Bone marrow (tissue), 2 donors: Measurements from ENCODE around the gene ANKRD34B.
"Not testable (repeated sequence)": the region's sequence is repeated elsewhere in the genome, so short reads cannot be mapped to it uniquely, and the experiment has no call there.

ENCODE experiments used
- DNase-seq, 2 donors: peaks; one replicate each; lab custom pipeline; 2025; lab: John Stamatoyannopoulos, UW

The ANKRD34B gene

DNA sequence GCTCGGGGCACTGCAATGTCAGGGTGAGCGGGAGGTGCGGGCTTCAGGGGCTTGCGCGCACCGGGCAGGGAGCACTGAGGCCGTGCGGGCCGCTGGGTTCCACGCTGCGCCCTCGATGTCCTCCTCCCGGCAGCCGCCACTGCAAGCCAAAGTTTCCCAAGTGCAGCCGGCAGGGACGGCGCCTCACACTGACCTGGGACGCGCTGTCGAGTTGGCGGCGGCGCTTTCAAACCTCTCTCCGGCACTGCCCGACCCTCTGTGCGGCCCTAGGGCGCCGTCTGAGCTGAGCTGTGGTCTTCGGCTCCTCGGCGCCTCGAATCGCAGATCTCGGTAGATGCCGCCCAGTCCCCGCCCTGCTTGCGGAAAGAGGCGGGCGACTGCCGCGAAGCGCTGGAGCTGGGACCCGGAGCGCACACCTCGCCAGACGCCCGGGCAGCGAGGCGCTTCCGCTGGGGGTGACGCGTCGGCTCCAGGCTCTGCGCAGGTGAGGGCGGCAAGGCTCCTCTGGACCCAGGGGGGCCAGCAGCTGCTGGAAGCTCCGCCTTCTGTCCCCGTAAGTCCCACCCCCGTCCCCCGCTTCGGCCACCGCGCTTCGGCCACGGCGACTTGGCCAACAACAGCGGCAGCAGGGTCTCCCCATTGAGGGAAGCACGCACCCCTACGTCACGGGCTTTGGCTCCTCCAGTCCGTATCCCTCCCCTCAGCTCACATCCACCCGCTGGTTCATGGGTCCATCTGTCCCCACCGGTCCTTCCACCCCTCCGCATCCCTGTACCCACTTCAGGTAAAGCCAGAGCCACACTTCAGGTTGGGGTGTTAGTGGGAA lies at the start of gene ANKRD34B:
Gene ANKRD34B, minus strand, starts transcription at position 320 of the 826 bp plus-strand sequence. CDS start 10,261 bp downstream, outside the sequence.
- no peak for DNase-seq

DNA sequence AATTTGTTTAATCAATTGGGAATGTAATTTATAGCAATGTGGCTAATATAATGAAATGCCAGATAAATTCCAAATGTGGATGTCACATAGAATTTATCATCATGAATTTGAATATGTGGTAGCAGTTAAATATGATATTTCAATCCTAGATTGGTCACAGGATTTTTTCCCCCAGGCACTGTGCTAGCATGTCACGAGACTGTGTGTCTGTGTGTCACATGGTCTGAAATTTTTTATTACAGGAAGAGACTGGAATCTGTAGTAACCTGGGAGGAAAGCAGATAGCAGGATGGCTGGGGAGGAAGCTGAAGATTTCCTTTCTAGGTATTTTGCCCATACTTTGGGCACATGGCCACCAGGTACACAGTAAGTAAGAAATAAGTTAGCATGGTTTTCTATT lies 49.0 kb upstream of the ANKRD34B start:
- no peak for DNase-seq

DNA sequence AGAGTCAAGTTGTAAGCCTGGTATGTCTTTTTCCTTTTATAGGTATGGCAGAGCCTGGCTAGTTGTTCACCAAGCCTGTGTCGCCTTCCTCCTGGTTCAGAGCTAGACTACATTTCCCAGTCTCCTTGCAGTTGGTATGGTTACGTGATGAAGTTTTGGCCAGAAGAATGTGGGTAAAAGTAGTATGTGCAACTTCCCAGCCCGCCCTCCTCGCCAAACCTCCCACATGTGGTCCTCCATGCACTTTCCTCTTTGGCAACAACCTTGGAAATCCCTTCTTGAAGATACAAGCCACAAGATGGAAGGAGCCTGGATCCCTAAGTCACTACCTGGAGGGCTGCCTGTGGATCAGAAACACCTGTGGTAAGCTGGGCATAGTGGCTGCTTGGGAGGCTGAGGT lies 48.4 kb upstream of the ANKRD34B start:
- DNase-seq = no peak

DNA sequence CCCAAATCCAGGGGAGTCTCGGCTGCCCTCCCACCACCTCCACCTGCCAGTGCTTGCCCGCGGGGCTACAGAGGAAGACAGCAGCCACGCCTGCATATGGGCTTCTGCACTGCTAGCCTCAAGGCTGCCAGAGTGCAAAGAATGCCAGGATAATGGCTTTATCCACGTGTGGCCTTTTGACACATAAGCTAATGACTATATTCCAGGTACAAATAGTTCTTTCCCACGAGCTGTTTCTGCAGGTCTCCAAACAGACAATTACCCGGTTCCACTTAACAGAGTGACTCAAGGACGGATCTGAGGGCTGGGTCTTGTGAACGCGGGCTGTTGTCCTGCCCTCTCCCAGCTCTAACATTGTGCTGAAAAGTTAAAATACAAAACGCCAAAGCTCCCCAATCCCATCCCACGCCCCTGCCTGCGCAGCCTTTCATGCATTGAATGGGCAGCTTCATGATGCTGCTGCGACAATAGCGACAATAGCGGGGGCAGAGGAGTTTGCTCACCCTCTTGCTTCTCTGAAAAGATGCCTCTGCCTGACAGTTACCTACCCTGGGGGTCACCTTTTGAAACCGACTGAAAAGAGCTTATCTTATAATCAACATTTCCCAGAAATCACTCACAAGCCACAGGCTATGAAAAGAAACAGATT lies 45.3 kb upstream of the ANKRD34B start:
- DNase-seq = no peak

DNA sequence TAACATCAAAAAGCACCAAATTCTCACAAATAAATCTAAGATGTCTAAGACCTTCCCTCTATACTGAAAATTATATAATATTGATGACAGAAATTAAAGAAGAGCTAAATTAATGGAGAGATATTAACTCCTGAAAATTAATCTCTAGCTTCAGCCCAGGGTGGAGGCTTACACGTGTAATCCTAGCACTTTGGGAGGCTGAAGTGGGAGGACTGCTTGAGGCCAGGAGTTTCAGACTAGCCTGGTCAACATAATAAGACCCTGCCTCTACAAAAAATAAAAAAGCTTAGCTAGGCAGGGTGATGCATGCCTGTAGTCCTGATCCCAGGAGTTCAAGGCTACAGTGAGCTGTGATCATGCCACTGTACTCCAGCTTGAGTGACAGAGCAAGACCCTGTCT lies 39.6 kb upstream of the ANKRD34B start:
- no peak for DNase-seq

DNA sequence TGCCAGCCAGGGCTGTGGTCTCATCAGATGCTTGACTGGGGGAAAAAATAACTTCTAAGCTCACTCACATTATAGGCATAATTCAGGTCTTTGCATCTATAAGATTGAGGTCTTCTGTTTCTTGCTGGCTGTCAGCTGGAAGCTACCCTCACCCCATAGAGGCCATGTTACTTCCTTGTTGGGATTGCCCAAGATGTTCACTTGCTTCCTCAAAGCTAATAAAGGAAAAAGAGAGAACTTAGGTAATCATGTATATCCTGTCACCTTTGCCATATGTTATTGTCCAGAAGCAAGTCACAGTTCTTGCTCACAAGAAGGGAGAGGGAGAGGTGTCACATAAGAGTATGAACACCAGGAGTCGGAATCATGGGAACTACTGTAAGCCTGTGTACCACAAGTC lies 38.7 kb upstream of the ANKRD34B start:
- no peak for DNase-seq

DNA sequence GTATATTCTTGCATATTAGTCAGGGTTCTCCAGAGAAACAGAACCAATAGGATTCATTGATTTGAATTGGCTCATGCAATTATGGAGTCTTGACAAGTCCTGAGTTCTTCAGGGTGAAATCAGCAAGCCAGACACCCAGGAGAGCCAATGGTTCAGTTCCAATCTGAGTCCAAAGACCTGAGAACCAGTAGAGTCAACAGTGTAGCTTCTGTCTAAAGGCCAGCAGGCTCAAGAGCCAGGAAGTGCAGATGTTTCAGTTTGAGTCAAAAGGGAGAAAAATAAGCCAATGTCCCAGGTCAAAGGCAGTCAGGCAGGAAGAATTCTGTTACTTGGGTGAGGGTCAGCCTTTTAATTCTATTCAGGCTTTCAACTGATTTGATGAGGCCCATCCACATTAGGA lies 37.8 kb upstream of the ANKRD34B start:
- no peak for DNase-seq

DNA sequence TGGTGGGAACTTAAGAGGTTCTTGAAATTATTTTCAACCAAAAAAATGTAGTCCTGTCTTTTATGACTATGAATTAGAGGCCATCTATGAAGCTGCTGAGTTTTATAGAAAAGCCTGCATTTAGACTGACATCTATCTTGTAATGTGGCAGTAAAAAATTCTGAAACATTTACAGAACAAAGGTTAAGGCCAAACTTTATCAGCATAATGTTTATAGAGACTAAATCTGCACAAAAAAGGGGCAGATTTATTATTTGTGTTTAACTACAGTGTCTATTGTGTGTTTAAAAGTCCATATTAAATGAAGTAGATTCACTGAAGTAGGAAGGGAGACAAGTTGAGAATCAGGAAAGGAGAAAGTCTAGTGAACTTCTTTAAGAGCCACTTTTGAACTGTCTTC lies 37.3 kb upstream of the ANKRD34B start:
- no peak for DNase-seq

DNA sequence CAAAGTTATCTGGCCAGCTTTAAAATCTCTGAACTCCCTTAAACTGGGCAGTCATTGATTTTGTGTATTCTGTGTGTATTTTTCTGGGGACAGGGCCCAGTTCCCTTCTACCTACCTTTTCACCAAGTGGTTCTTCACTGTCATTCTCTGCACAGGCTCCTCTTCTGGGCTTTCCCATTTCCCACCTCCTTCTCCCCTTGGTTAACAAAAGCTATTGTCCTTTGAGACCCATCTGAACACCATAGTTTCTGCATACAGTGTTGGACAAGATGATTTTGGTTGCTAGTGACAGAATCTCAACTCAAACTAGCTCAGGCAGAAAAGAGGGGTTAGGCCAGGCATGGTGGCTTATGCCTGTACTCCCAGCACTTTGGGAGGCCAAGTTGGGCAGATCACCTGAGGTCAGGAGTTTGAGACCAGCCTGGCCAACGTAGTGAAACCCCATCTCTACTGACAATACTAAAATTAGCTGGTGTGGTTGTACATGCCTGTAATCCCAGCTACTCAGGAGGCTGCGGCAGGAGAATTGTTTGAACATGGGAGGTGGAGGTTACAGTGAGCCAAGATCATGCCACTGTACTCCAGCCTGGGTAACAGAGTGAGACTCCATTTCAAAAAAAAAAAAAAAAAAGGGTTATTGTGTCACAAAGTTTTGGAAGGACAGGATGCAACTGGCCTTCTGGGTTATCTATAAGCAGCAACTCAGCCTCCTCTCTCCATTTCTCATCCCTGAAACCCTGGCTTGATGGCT lies 31.0 kb upstream of the ANKRD34B start:
- no peak for DNase-seq

DNA sequence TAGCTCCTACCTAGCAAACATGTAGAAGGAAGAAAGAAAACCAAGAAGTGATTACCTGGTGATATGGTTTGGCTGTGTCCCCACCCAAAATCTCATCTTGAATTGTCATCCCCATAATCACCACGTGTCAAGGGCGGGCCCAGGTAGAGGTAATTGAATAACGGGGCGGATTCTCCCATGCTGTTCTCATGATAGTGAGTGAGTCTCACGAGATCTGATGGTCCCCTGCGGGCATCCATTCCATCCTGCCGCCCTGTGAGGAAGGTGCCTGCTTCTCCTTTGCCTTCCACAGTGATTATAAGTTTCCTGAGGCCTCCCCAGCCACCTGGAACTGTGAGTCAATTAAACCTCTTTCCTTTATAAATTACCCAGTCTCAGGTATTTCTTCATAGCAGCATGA lies 27.4 kb upstream of the ANKRD34B start:
- no peak for DNase-seq

DNA sequence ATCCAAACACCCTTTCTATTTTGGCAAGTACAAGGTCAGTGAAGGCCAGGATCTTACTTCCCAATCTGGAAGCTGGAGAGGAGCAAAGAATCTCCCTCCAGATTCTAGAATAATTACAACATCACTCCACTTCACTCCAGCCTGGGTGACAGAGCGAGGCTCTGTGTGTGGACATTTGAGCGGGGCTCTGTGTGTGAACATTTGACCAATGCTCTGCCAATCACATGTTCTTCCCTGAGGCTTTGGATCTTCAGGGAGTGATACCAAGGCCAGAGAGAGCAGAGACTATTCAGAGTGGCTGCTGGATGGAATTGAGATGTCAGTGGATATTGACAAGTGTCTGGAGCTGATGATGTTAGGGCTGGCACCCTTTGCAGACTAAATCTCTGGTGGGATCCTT lies 24.7 kb upstream of the ANKRD34B start:
- no peak for DNase-seq

DNA sequence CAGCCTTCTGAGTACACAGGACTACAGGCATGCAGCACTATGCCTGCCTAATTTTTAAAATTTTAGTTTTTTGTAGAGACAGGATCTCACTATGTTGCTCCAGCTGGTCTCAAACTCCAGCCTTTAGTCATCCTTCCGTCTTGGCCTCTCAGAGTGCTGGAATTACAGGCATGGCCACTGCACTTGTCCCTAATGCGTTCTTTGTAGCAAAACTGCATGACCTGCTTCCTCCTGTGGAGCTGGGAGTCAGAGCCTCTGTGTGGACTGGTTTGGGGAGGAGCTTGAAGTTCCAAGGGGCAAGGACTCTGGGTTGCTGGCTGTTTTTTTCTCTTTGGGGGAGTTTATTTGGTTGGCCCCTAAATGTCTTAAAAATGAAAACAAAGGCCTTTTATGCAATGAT lies 22.7 kb upstream of the ANKRD34B start:
- DNase-seq = no peak

DNA sequence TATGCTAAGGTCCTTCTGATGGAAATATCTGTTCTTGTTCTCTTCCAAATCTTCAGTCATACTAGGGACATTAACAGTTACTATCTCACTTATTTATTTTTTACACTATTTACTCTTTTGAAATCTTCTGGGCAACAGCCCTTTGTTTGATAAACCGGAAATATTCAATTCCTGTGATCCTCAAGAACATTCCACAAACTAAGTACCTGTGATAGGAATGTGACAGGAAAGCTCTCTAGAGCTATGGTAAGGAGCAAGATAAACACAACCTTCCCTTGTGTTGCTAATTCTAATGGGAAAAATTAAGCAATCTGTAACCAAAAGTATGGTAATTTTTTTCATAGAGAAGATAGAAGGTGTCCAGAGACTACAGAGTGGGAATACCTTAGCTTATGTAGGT lies 22.0 kb upstream of the ANKRD34B start:
- DNase-seq = no peak

DNA sequence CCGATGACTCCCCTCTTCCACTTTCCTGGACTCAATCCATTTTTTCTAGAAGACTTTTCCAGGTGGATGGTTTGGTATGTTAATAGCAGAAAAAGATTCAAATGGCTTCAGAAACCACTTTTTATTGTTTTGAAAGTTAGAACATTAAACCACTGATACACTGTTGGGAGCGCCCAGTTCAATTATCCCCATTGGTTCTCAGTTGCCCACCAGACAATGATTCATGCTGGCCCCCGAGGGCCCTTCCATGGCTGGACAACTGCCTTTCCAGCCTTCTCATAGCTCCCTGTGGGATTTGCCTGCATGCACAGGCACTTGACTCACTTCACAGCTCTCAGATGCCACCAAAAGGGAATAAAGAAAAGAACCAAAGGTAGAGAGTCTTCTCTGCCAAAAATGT lies 21.3 kb upstream of the ANKRD34B start:
- no peak for DNase-seq

DNA sequence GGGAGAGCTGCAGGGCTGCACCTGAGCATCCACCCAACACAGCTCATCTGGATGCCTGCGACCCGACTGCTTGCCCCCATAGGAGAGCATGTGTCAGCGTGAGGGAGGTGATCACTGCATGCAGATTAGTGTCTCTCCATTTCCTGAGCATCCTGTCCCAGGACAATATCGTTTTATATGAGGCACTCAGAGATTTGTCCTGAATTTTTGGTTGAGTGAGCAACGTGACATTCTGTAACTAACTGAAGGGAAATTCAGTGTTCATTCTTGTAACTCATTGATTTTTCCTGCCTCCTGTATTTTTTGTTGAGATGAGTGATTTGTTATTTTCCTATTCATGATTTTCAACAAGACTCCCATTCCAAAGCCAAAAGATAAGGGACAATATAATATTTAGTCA lies 20.7 kb upstream of the ANKRD34B start:
- no peak for DNase-seq

DNA sequence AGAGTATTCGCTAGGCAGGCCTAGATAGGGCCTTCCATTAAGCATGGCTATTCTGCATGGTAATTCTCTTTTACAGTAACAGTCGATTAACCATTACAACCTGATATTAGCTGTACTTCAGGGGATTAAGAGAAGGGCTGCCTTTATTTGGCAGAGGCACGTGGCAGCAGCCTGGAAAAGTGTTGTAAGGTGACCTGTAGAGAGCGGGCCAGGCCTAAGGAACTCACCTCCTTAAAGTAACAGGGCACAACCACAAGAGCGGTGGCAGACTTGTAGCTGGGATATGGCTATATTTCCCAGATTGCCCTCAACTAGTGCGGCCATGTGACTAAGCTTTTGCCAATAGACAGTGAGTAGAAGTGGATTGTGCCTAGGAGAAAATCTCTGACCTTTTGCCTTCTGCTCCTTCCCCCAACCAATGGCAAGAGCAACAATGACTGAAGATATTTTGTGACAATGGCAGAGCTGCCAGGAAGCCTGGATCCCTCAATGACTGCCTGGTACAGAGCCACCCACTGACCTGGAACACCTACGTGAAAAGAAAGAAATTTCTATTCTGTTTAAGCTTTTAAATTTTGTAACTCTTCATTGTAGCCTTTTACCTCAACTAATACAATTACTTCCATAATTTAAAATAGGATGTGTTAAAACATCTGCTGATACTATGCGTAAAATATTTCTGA lies 18.9 kb upstream of the ANKRD34B start:
- no peak for DNase-seq

DNA sequence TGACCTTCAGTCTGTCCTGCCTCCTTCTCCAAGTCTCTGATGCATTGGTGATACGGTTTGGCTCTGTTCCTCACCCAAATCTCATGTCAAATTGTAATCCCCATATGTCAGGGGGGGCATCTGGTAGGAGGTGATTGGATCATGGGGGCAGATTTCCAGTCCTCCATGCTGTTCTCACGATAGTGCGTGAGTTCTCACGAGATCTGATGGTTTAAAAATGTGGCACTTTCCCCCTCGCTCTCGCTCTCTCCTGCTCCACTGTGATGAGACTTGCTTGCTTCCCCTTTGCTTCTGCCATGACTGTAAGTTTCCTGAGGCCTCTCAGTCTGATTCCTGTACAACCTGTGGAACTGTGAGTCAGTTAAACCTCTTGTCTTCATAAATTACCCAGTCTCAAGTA lies 14.7 kb upstream of the ANKRD34B start:
- no peak for DNase-seq

DNA sequence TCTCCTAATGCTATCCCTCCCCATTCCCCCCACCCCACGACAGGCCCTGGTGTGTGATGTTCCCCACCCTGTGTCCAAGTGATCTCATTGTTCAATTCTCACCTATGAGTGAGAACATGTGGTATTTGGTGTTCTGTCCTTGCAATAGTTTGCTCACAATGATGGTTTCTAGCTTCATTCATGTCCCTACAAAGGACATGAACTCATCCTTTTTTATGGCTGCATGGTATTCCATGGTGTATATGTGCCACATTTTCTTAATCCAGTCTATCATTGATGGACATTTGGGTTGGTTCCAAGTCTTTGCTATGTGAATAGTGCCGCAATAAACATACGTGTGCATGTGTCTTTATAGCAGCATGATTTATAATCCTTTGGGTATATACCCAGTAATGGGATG lies 10.2 kb upstream of the ANKRD34B start:
- not testable (repeated sequence) for DNase-seq

DNA sequence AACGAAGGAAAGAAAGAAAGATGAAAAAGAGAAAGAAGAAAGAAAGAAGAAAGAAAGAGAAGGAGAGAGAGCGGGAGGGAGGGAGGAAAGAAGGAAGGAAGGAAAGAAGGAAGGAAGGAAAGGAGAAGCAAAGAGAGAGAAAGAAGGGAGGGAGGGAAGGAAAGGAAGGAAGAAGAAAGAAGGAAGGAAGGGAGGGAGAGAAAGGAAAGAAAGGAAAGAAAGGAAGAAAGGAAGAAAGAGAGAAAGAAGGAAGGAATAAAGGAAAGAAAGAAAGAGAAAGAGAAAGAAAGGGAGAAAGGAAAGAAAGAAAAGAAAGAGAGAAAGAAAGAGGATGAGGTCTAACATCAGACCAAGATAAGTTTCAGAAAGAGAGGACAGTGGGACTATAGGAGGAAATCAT lies 9.0 kb upstream of the ANKRD34B start:
- DNase-seq = no peak

DNA sequence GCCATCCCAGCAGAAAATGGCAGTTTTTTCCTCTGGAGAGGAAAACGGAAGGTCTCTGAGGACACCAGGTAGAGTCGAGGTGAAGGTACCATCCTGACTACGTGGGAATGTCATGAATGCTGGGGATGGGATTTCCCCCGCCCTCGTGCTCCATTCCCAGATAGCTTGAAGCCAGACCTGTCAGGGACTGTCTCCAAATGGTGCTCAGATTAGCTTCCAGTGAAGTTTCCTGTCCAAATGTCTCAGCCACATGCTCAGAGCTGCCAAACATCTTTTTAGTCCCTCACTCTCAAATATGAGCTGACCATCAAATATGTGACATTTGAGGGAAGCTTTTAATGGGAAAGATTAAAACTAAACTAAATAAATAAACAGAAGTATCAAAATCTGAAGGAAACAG lies 7.6 kb upstream of the ANKRD34B start:
- DNase-seq = no peak

DNA sequence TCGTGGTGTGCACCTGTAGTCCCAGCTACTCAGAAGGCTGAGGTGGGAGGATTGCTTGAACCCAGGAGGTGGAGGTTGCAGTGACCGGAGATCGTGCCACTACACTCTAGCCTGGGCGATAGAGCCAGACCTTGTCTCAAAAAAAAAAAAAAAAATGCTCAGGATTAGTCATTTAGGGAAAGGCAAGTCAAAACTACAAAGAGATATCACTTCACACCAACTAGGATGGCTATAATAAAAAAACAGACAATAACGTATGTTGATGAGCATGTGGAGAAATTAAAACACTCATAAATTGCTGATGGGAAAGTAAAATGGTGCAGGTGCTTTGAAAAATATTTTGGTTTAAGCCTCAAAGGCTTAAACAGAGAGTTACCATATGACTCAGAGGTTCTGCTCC lies 6.3 kb upstream of the ANKRD34B start:
- DNase-seq = no peak

DNA sequence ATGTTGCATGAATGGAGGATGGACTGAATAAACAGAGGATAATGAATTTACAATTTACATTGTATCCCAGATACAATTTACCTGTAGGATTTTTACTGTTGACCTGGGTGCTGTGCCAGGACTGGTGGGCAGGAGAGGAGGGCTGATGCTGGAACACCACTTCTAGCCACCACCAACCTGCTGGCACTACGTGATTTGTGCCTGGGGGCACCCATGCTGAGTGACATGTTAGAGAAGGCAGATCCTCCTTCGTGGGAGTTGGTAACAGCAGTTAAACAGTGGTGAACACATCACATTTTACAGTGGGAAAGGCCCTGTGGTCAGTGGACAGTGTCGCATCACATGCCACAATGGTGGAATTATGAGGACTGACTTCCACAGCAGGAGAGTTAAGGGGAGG lies 3.0 kb upstream of the ANKRD34B start:
- no peak for DNase-seq
